Loucy (cell line): ENCODE results near the gene CERK.

Experiments
- EZH2phosphoT487 ChIP-seq: fragments of 200-600 bp; IDR thresholded peaks from 2 replicates; pipeline ENCODE4 v1.6.1; 2018; ENCODE audit warnings: antibody characterized with exemption, mild to moderate bottlenecking, moderate library complexity, borderline replicate concordance
- TF ChIP-seq, protein P1 (sequence below): fragments of 200-600 bp; sonication (generic); conservative IDR thresholded peaks from 2 replicates; pipeline ENCODE4 v1.5.1; 2014; ENCODE audit warnings: mild to moderate bottlenecking, antibody characterized with exemption, low read length

DNA sequence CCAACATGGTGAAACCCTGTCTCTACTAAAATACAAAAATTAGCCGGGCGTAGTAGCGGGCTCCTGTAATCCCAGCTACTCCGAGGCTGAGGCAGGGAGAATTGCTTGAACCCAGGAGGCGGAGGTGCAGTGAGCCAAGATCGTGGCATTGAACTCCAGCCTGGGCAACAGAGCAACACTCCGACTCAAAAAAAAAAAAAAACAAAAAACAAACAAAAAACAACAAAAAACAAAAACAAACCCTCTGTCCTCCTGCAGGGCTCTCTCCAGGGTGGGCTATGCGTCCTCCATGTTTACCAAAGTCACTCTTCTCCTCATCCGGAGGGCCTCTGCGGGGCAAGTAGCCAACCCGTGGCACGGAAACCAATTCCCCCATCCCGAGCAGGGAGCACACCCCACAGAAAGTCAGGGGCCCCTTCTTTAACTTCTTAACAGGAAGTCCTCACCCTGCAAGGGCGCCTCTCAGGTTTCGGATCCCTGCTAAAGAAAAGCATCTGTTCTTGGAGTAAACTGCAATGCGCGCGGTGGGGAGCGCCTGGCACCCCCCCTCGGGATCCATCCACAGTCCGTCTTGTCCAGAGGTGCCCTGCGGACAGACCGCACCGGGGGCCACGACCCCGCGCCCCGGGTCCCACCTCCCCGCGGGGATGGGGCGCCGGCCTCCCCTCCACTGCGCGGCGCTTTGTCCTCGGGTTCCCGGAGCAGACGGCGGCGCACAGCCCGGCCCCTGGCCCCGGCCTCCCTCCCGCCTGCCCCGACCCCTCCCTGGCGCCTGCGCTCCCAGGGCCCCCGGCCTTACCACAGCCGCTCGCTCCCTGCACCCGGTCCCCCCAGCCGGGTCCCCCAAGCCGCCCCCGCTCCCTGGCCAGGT lies 712 bp downstream of the CERK start:
- TF ChIP-seq, protein P1, sequence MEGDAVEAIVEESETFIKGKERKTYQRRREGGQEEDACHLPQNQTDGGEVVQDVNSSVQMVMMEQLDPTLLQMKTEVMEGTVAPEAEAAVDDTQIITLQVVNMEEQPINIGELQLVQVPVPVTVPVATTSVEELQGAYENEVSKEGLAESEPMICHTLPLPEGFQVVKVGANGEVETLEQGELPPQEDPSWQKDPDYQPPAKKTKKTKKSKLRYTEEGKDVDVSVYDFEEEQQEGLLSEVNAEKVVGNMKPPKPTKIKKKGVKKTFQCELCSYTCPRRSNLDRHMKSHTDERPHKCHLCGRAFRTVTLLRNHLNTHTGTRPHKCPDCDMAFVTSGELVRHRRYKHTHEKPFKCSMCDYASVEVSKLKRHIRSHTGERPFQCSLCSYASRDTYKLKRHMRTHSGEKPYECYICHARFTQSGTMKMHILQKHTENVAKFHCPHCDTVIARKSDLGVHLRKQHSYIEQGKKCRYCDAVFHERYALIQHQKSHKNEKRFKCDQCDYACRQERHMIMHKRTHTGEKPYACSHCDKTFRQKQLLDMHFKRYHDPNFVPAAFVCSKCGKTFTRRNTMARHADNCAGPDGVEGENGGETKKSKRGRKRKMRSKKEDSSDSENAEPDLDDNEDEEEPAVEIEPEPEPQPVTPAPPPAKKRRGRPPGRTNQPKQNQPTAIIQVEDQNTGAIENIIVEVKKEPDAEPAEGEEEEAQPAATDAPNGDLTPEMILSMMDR = no peak
- no peak for TF ChIP-seq EZH2phosphoT487
